ENCODE measurements around the gene ANKRD55.
"Not testable (repeated sequence)": the region's sequence is repeated elsewhere in the genome, so short reads cannot be mapped to it uniquely, and the experiment has no call there.

ANKRD55 gene

GRCh38 chr5:56168066-56168478 is 65.1 kb downstream of the ANKRD55 start:
- DNase-seq (ENCODE audit: low read depth), result peak; percentile 78

DNA sequence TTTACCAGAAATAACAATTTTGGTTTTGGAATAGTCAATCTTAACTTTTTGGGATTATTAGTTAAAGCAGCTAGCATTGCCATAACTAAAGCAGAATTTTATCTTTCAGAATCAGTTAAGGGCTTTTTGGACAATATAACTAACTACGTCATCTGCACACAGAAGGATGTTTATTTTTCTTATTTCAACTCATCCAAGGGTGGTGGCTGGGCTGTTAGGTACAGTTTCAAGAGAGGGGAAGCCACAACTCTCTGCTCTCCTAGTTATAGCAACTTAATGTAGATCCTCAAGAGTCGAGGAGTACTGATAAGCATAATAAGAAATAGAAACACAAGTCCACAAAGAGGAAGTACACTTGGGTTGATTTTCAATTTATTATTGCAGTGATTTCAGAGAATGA is 65.6 kb downstream of the ANKRD55 start:
- no peak for DNase-seq (ENCODE audit: low read depth)

DNA sequence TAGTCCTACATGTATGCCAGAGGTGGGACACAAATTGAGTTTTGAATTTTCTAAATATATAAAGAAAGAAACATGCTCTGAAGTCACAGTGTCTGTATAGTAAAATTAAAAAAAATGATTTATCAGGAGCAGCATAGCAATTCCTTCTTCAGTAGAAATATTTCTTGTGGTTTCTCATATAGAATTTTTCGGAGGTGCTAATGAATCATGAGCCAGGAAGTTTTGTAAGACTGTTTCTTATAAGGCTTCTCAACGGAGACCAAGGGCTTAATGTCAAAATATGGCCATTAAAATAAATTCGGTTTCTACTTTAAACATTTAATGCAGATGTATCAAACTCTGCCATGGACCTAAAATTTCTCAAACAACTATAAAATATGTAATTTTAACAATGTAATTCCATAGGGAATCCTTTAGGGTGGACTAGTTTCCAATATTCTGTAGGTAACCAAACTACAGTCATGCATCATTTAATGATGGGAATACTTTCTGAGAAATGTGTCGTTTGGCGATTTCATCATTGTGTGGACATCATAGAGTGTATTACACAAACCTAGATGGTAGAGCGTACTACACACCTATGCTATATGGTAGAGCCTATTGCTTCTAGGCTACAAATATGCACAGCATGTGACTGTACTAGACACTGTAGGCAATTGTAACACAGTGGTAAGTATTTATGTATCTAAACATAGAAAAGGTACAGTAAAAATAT is 66.3 kb downstream of the ANKRD55 start:
- DNase-seq (ENCODE audit: low read depth), result no peak

- DNase-seq (ENCODE audit: low read depth), result no peak
Measured at GRCh38 chr5:56164376-56164775, 68.8 kb downstream of the ANKRD55 start.

DNA sequence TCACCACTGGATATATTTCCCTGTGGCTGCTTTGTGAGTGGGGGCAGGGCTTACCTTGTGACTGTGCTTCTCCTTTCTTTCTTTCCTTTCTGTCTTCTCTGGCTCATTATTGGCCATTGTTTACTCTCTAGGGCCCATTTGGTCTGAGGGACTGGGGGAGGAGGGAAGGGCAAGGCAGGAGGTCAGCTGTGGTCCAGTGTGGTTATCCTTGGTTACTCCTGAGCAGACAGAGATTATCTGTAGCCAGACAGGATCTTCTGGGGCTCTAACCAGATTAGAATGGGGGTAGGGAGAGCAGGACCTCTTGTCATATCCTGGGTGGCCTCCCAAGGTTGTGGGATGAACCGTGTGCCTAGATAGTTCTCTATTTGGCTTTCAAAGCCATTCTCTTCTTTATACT is 71.2 kb downstream of the ANKRD55 start:
- DNase-seq (ENCODE audit: low read depth), result no peak

- DNase-seq (ENCODE audit: low read depth), result no peak
Measured at GRCh38 chr5:56161439-56161823, 71.7 kb downstream of the ANKRD55 start.

DNA sequence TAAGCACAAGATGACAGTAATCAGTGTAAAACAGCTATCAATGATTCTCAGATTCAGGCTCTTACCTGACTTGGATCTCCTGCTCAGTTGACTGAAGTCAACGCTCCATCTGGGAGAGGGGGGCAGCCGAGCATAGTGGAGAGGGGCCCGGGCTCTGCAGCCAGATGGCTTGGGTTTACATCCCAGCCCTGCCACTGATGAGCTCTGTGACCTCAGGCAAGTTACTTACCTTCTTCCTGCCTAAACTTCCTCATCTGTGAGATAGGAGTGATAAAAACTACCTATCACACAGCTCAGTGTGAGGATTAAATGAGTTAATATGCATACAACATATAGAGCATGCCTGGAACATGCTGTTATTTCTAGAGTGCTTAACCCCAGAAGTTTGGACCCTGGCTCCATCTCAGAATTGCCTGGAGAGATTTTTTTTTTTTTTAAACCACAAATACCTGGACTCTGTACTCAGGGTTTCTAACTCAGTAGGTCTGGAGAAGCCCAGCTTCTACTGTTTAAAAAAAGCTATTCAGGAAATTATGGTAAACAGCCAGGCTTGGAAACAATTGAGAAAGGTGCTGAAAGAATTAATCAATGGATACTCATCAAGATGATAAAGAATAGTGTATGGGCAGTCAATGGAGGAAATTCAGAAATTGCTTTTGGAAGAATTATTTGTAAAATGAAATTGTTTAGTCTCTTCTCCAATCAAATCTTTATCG is 72.2 kb downstream of the ANKRD55 start:
- DNase-seq (ENCODE audit: low read depth), result no peak

- DNase-seq (ENCODE audit: low read depth), result no peak
Measured at GRCh38 chr5:56159521-56159947, 73.6 kb downstream of the ANKRD55 start.

DNA sequence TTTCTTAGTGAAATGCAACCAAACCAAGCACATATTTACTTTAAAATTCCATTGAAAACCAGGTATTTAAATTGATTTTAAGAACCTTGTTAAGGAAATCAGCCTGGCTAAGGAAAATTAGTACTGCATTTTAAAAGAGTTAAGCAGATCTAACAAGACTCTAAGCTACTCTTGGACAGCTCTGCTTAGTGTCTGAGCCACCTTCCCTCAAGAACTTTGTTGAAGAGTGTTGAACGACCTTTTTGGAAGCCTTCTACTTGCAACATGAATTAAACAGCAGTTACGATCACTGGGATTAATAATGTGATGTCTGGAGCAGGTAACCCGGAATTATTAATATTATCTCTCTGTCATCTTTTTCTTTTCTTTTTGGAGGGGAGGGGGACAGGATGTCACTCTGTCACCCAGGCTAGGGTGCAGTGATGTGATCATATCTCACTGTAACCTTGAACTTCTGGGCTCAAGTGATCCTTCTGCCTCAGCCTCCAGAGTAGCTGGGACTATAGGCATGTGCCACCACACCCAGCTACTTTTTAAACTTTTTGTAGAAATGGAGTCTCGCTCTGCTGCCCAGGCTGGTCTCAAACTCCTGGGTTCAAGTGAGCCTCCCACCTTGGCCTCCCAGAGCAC is 74.7 kb downstream of the ANKRD55 start:
- DNase-seq (ENCODE audit: low read depth), result no peak

DNA sequence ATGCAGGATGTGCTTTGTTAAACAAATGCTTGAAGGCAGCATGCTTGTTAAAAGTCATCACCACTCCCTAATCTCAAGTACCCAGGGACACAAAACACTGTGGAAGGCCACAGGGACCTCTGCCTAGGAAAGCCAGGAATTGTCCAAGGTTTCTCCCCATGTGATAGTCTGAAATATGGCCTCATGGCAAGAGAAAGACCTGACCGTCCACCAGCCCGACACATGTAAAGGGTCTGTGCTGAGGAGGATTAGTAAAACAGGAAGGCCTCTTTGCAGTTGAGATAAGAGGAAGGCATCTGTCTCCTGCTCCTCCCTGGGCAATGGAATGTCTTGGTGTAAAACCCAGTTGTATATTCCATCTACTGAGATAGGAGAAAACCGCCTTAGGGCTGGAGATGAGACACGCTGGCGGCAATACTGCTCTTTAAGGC is 75.9 kb downstream of the ANKRD55 start:
- DNase-seq (ENCODE audit: low read depth), result not testable (repeated sequence)

- DNase-seq (ENCODE audit: low read depth), result not testable (repeated sequence)
Measured at GRCh38 chr5:56156585-56157190, 76.4 kb downstream of the ANKRD55 start.

GRCh38 chr5:56155992-56156584 is 77.0 kb downstream of the ANKRD55 start:
- DNase-seq (ENCODE audit: low read depth), result no peak

GRCh38 chr5:56154732-56155484 is 78.2 kb downstream of the ANKRD55 start:
- DNase-seq (ENCODE audit: low read depth), result no peak

- DNase-seq (ENCODE audit: low read depth), result no peak
Measured at GRCh38 chr5:56152437-56152836, 80.7 kb downstream of the ANKRD55 start.

GRCh38 chr5:56150756-56151155 is 82.4 kb downstream of the ANKRD55 start:
- not testable (repeated sequence) for DNase-seq (ENCODE audit: low read depth)

DNA sequence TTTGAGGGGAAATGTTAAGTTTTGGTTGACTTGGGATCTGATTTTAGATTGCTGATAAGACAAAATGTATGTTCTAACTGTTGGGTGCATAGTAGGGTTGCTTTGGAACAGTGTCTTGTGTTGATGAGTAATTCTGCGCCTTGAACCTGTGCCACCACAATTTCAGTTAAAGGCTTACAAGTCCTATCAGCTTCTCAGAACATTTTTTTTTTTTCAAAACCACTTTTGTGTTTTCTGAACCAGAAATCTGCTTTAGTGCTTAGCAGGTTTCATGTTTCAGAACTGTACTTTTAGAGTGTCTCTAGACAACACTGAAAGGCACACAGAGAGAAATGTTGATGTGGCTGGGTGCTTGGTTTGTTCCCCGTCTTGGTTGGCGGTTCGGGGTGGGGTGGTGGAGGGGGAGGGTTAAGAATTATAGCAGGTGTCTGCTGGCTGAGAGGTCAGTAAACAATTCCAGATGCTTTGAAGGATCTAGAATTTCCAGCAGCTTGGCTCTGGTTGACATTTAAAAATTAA is 84.6 kb downstream of the ANKRD55 start:
- DNase-seq (ENCODE audit: low read depth), result no peak

DNA sequence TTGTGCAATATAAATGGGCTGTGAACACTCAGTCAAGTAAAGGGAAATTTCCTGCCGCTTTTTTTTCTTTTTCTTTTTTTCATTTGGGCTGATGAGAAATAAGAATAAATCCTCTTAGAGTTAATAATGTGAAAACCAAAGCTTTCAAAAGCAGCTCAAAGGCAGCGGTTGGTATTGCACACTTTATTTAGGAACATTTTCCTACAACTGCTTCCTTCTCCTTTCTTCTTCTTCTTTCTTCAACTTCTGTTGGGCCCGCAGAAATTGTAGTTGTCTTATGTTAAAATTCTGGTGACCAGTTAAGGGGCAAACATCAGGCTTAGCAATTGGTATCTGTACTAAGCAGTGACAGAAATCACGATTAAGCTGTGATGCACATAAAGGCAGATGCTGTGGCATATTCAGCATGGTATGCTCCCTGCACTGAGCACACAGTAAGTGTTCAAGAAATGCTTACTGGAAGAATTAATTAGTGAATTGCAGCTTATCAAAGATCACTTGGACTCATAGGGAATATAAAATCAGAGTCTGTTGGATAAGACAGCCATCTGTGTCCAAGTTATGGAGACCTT is 85.4 kb downstream of the ANKRD55 start:
- DNase-seq (ENCODE audit: low read depth), result no peak

DNA sequence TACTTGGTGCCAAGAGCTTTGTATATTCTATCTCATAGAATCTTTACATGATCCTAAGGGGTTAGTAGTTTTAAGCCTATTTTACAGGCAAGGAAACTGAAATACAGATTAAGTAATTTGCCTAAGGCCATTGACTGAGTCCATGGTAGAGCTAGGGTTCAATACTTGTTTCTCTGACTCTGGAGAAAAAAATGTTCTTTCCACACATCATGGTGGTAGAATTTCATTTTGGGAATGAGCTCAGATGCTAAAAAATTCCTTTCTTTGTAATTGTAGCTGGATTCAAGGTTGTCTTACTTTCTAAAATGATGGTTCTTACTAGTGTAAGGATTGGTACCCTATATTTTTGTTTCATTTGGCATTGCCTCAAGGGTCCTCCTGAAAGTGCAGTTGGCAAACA is 86.0 kb downstream of the ANKRD55 start:
- no peak for DNase-seq (ENCODE audit: low read depth)

GRCh38 chr5:56146674-56147073 is 86.5 kb downstream of the ANKRD55 start:
- DNase-seq (ENCODE audit: low read depth), result no peak

GRCh38 chr5:56145511-56145910 is 87.6 kb downstream of the ANKRD55 start:
- no peak for DNase-seq (ENCODE audit: low read depth)

DNA sequence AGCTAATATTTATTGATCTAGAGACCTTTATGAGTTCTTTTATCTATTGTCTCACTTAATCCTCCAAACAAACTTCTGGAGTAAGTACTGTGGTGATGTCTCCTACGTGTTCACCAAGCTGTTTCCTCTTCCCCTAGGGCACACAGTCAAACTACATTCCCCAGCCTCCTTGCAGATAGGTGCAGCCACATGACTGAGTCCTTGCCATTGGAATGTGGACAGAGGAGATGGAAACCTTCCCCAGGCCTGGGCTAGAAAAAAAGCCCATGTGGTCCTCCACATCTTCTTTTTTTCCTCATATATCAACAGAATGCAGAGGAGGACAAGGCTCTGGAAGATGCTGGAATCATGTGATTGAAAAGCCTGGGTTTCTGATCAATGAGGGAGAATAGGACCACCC is 88.0 kb downstream of the ANKRD55 start:
- no peak for DNase-seq (ENCODE audit: low read depth)

Data from non-pigmented ciliary epithelial cell (primary cell).